HEK293 (cell line): ENCODE results near the gene ZNF536.

Source experiments
- HOXC10 ChIP-seq: sonication (generic); formaldehyde crosslinking; IDR thresholded peaks from 2 replicates; pipeline ENCODE4 v1.8.1; 2023; ENCODE audit warnings: mild to moderate bottlenecking, missing genetic modification reagents
- KLF10 ChIP-seq: fragments of 450-650 bp; IDR thresholded peaks from 2 replicates; pipeline ENCODE4 v1.5.1; 2018; ENCODE audit warnings: missing biosample characterization, mild to moderate bottlenecking, missing genetic modification characterization
- KLF17 ChIP-seq: fragments of 450-650 bp; formaldehyde crosslinking; IDR thresholded peaks from 2 replicates; pipeline ENCODE4 v1.5.1; 2016; ENCODE audit warnings: missing biosample characterization, missing genetic modification characterization
- KLF7 ChIP-seq: fragments of 450-650 bp; formaldehyde crosslinking; IDR thresholded peaks from 2 replicates; pipeline ENCODE4 v1.5.1; 2016; ENCODE audit warnings: missing biosample characterization, missing genetic modification characterization, borderline replicate concordance
- KLF8 ChIP-seq: fragments of 450-650 bp; formaldehyde crosslinking; IDR thresholded peaks from 2 replicates; pipeline ENCODE4 v1.5.1; 2016; ENCODE audit warnings: missing biosample characterization, missing genetic modification characterization
- PATZ1 ChIP-seq: fragments of 450-650 bp; formaldehyde crosslinking; IDR thresholded peaks from 2 replicates; pipeline ENCODE4 v1.5.1; 2016; ENCODE audit warnings: missing biosample characterization, missing genetic modification characterization
- PRDM1 ChIP-seq: fragments of 450-650 bp; formaldehyde crosslinking; IDR thresholded peaks from 2 replicates; pipeline ENCODE4; 2016; ENCODE audit warnings: missing biosample characterization, missing genetic modification characterization
- PRDM2 ChIP-seq: fragments of 450-650 bp; formaldehyde crosslinking; IDR thresholded peaks from 2 replicates; pipeline ENCODE4 v1.5.1; 2016; ENCODE audit warnings: missing biosample characterization, missing genetic modification characterization, borderline replicate concordance
- PRDM4 ChIP-seq: fragments of 450-650 bp; formaldehyde crosslinking; IDR thresholded peaks from 2 replicates; pipeline ENCODE4 v1.5.1; 2017; ENCODE audit warnings: missing biosample characterization, missing genetic modification characterization
- SETDB1 ChIP-seq: IDR thresholded peaks from one replicate; pipeline ENCODE4 v1.6.1; 2017; ENCODE audit warnings: mild to moderate bottlenecking, low read length, moderate library complexity, mixed read lengths; ENCODE audit not compliant: insufficient read length
- WT1 ChIP-seq: fragments of 450-650 bp; formaldehyde crosslinking; IDR thresholded peaks from 2 replicates; pipeline ENCODE4 v1.5.1; 2016; ENCODE audit warnings: missing biosample characterization, missing genetic modification characterization
- ZBTB20 ChIP-seq: fragments of 450-650 bp; formaldehyde crosslinking; IDR thresholded peaks from 2 replicates; pipeline ENCODE4 v1.5.1; 2016; ENCODE audit warnings: missing biosample characterization, missing genetic modification characterization
- ZNF175 ChIP-seq: fragments of 450-650 bp; formaldehyde crosslinking; IDR thresholded peaks from 2 replicates; pipeline ENCODE4 v1.5.1; 2016; ENCODE audit warnings: missing biosample characterization, missing genetic modification characterization
- ZNF18 ChIP-seq: fragments of 450-650 bp; formaldehyde crosslinking; IDR thresholded peaks from 2 replicates; pipeline ENCODE4 v1.5.1; 2016; ENCODE audit warnings: missing biosample characterization, missing genetic modification characterization
- ZNF239 ChIP-seq: fragments of 450-650 bp; formaldehyde crosslinking; IDR thresholded peaks from 2 replicates; pipeline ENCODE4 v1.5.1; 2016; ENCODE audit warnings: missing biosample characterization, missing genetic modification characterization
- ZNF398 ChIP-seq: fragments of 450-650 bp; formaldehyde crosslinking; IDR thresholded peaks from 2 replicates; pipeline ENCODE4 v1.5.1; 2017; ENCODE audit warnings: missing biosample characterization, missing genetic modification characterization
- ZNF423 ChIP-seq: fragments of 450-650 bp; formaldehyde crosslinking; IDR thresholded peaks from 2 replicates; pipeline ENCODE4 v1.5.1; 2016; ENCODE audit warnings: missing biosample characterization, missing genetic modification characterization
- ZNF426 ChIP-seq: fragments of 450-650 bp; formaldehyde crosslinking; IDR thresholded peaks from 2 replicates; pipeline ENCODE4 v1.5.1; 2017; ENCODE audit warnings: missing biosample characterization, missing genetic modification characterization, mild to moderate bottlenecking, inconsistent platforms, moderate library complexity
- ZNF514 ChIP-seq: fragments of 450-650 bp; formaldehyde crosslinking; IDR thresholded peaks from 2 replicates; pipeline ENCODE4 v1.5.1; 2016; ENCODE audit warnings: missing biosample characterization, missing genetic modification characterization
- ZNF623 ChIP-seq: fragments of 450-650 bp; formaldehyde crosslinking; IDR thresholded peaks from 2 replicates; pipeline ENCODE4 v1.5.1; 2016; ENCODE audit warnings: missing biosample characterization, missing genetic modification characterization
- ZNF654 ChIP-seq: fragments of 450-650 bp; formaldehyde crosslinking; IDR thresholded peaks from 2 replicates; pipeline ENCODE4 v1.5.1; 2016; ENCODE audit warnings: low read depth, missing biosample characterization, missing genetic modification characterization
- ZNF658 ChIP-seq: fragments of 450-650 bp; formaldehyde crosslinking; IDR thresholded peaks from 2 replicates; pipeline ENCODE4; 2016; ENCODE audit warnings: missing biosample characterization, missing genetic modification characterization
- ZNF660 ChIP-seq: fragments of 450-650 bp; IDR thresholded peaks from 2 replicates; pipeline ENCODE4 v1.5.1; 2018; ENCODE audit warnings: missing biosample characterization, mild to moderate bottlenecking, missing genetic modification characterization
- ZNF785 ChIP-seq: fragments of 450-650 bp; formaldehyde crosslinking; IDR thresholded peaks from 2 replicates; pipeline ENCODE4 v1.5.1; 2016; ENCODE audit warnings: missing biosample characterization, missing genetic modification characterization
- ZSCAN16 ChIP-seq: fragments of 450-650 bp; formaldehyde crosslinking; IDR thresholded peaks from 2 replicates; pipeline ENCODE4 v1.5.1; 2016; ENCODE audit warnings: missing biosample characterization, missing genetic modification characterization
- ZSCAN23 ChIP-seq: fragments of 450-650 bp; formaldehyde crosslinking; IDR thresholded peaks from 2 replicates; pipeline ENCODE4 v1.5.1; 2016; ENCODE audit warnings: missing biosample characterization, missing genetic modification characterization

Gene ZNF536

GRCh38 chr19:30338041-30338456 is 34.1 kb upstream of the ZNF536 start (continued):
- TF ChIP-seq PATZ1 (no peak), ZNF18 (no peak), ZNF785 (no peak; the same call in 1 of the 2 replicates), KLF8 (tag by site-specific recombination) (no peak), ZSCAN16 (tag by site-specific recombination) (no peak), ZNF660 (tag by site-specific recombination) (no peak), ZNF423 (no peak), ZNF654 (tag by site-specific recombination) (no peak), KLF10 (tag by site-specific recombination) (no peak), KLF7 (tag by site-specific recombination) (no peak; the same call in 1 of the 2 replicates), ZNF514 (tag by site-specific recombination) (peak; percentile 22; the same call in 1 of the 2 replicates), ZNF175 (tag by site-specific recombination) (peak; percentile 99; the same call in 1 of the 2 replicates), HOXC10 (no peak), ZNF623 (tag by site-specific recombination) (no peak), WT1 (tag by site-specific recombination) (no peak), SETDB1 (no peak), ZSCAN23 (tag by site-specific recombination) (0 out of 2 replicates have a peak, but pooled peaks have one; percentile 16), PRDM1 (no peak), ZNF426 (no peak), PRDM2 (tag by site-specific recombination) (0 out of 2 replicates have a peak, but pooled peaks have one; percentile 83), ZNF658 (tag by site-specific recombination) (peak; percentile 100), KLF17 (tag by site-specific recombination) (no peak), ZBTB20 (tag by site-specific recombination) (peak; percentile 28; the same call in 1 of the 2 replicates), ZNF239 (tag by site-specific recombination) (peak; percentile 12; the same call in 1 of the 2 replicates), ZNF398 (peak; percentile 44), PRDM4 (no peak; the same call in 1 of the 2 replicates)
